ENCODE data around the gene ZCCHC18.

Gene ZCCHC18

DNA sequence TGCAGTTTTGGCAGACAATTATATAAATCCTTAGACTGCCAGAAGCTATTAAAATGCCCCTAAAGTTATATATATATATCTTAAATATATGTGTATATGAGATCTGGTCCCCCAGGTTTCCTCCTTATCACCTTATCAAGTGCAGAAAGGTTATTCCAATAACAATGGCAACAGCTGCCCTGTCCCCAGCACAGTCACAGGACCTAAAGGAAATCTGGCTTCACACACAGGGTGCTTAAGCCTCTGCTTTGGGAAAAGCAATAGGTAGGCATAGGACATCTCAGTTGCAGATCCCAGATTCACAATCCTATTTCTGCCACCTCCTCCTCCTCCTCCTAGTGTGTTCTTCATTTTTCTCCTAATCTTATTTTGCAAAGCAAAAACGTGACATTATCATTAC, 38.7 kb downstream of the ZCCHC18 start:
- CTCF ChIA-PET: no interaction called here
- no peak for DNase-seq (ENCODE audit: low read depth, low spot score)
- no peak overlapping the region for H3K4me3 ChIP-seq (ENCODE audit: low read depth, low read length)
- POLR2A ChIA-PET: no interaction called here
- TF ChIP-seq, protein P1, sequence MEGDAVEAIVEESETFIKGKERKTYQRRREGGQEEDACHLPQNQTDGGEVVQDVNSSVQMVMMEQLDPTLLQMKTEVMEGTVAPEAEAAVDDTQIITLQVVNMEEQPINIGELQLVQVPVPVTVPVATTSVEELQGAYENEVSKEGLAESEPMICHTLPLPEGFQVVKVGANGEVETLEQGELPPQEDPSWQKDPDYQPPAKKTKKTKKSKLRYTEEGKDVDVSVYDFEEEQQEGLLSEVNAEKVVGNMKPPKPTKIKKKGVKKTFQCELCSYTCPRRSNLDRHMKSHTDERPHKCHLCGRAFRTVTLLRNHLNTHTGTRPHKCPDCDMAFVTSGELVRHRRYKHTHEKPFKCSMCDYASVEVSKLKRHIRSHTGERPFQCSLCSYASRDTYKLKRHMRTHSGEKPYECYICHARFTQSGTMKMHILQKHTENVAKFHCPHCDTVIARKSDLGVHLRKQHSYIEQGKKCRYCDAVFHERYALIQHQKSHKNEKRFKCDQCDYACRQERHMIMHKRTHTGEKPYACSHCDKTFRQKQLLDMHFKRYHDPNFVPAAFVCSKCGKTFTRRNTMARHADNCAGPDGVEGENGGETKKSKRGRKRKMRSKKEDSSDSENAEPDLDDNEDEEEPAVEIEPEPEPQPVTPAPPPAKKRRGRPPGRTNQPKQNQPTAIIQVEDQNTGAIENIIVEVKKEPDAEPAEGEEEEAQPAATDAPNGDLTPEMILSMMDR (IDR thresholded peaks at IDR 0.05; ENCODE audit: insufficient read depth, low read length, missing control alignments): no peak

DNA sequence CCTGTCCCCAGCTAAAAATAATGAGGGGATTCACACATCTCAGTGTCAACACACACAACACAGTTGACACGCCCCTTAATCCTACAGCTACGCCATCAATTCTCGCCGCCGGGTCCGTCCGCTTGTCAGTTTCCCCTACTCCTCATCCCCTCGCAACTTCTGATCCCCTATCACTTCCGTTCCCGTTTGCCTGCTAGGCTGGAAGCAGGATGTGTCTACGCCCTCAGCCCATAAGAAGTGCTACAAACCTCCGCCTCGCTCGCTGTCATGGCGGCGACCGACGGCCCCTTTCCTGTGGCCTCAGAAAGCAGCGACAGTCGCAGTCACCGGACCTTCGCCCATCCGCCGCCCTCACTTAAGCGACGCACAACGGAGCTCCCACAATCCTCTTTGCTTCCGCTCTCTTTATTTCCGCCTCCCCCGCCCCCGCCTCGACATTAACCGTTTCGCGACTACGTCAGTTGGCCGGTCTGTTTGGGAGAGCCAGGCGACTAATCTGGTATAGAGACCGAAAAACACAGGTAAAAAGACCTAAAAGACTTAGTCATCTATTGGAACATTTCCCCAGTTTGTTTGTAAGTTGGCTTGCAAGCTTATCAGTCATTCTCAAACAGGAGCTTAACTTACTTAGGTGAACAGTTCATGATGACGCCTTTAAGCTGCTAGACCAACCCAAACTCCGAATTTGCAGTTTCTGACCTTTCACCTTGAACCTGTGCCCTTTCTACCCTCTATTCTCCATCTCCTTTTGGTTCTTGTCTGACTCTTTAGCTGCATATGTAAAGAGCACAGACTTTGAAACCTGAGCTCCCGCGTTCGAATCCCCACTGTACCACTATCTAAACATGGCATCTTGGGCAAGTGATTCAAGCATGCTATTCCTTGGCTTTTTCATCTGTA, 44.6 kb downstream of the ZCCHC18 start, which contains the start of gene SLC25A53:
Gene SLC25A53 (minus strand): TSS at position 380 of the 900 bp plus-strand sequence. CDS start 51,752 bp downstream, outside the sequence.
- peak within 1 kb of the TSS; percentile 73 for H3K4me3 ChIP-seq (ENCODE audit: low read depth, low read length)
- POLR2A ChIA-PET: interaction anchor here (1.4 kb wide), 1 partner anchor 9 kb away, joined by 18 read pairs; the partner anchor contains the start of gene FAM199X
- DNase-seq (ENCODE audit: low read depth, low spot score): no peak
- TF ChIP-seq, protein P1 (IDR thresholded peaks at IDR 0.05; ENCODE audit: insufficient read depth, low read length, missing control alignments): no peak
- CTCF ChIA-PET: interaction anchor here (2.8 kb wide), 2 partner anchors 10 to 20 kb away, joined by 10 to 26 read pairs; partner anchors contain the start of gene FAM199X
